Psoas muscle (tissue), 8 donors: Measurements from ENCODE around the gene DENND1B. TPM values are rescaled to one million over a fixed set of nuclear protein-coding genes. Genes with fewer than 3 reads are reported as not detected.

Experiments
- ATAC-seq, 4 donors: fragments of 200-7000 bp; cut with Tn5 transposase; one replicate each; pipeline ENCODE4 v1.9.1; 2020; ENCODE audit warnings: moderate library complexity in 3 of 4, mild to moderate bottlenecking in 2 of 4
- DNase-seq, 2 donors: peaks; one replicate each; pipeline ENCODE4 v3.0.0-alpha.2; 2020
- H3K27ac ChIP-seq: fragments of 200-600 bp; one replicate; pipeline ENCODE4 v1.8.0; 2022
- H3K27me3 ChIP-seq, 3 donors: fragments of 200-600 bp in 1 of 3; one replicate each; pipeline versions ENCODE4 v1.6.1 to v1.8.0; 2013 to 2022; ENCODE audit warnings: low read length in 2 of 3, mild to moderate bottlenecking in 2 of 3, moderate library complexity in 1 of 3; ENCODE audit not compliant: insufficient read depth in 3 of 3
- H3K36me3 ChIP-seq, 2 donors: fragments of 200-600 bp in 1 of 2; one replicate each; pipeline versions ENCODE4 v1.6.1 to v1.8.0; 2013 to 2022; ENCODE audit warnings: low read depth in 1 of 2, mild to moderate bottlenecking in 1 of 2, moderate library complexity in 1 of 2; ENCODE audit not compliant: insufficient read depth in 1 of 2
- H3K4me1 ChIP-seq: fragments of 200-600 bp; one replicate; pipeline ENCODE4 v1.8.0; 2022
- H3K4me3 ChIP-seq: fragments of 200-600 bp; one replicate; pipeline ENCODE4 v1.8.0; 2022; ENCODE audit warnings: mild to moderate bottlenecking
- H3K9me3 ChIP-seq: fragments of 200-600 bp; one replicate; pipeline ENCODE4 v1.8.0; 2022
- CTCF ChIP-seq: fragments of 200-600 bp; IDR thresholded peaks from one replicate; pipeline ENCODE4 v1.8.0; 2022; ENCODE audit warnings: antibody characterized with exemption
- WGBS, 3 donors: extraction: QIAGEN DNeasy Blood & Tissue Kit; methylation state at CpG; one replicate each; pipeline versions ENCODE4 v1.1.6 to v1.1.7; 2013; 5-methylcytosine and 5-hydroxymethylcytosine counted together
- intact Hi-C, 2 donors: fragments of 100-400 bp; cut with DNase I; formaldehyde crosslinking; loops; one replicate each; pipeline versions ENCODE4 v1.11.0 to v1.14.2; 2022
- polyA plus RNA-seq, 3 donors: library from polyadenylated mRNA; stranded (reverse); fragments of 200-250 nt; gene quantifications; one replicate each; pipeline ENCODE4 v1.2.3, GENCODE V29; 2013
- total RNA-seq, 4 donors: library from RNA; stranded (reverse); fragmentation: NEBNext Ultra II Directional in 2 of 4; extraction: Animal tissue kit (Norgen Biotek cat#: 25700) in 2 of 4; gene quantifications; one replicate each; pipeline versions ENCODE4 v1.2.1 to v1.2.4, GENCODE V29; 2021 to 2023
- donor health status: healthy with polysubstance abuse.
- donor health status: DM: no; HTN: no; CAD: no; lungs with moderate emphysema.
- donor health status: Bipolar disorder and iron deficiency.
- donor health status: healthy.
- donor health status: DM: yes; HTN: yes; CAD: no.
- donor health status: DM: no; HTN: no; CAD: no.
- donor health status: DM: no; HTN: no; CAD: no.
- donor health status: DM: yes; HTN: yes; CAD: no.

The DENND1B gene
- total and polyA plus RNA-seq, 7 donors = 1.4 to 11.5 (median 6.2) TPM

GRCh38 chr1:197469620-197470210 lies 305.6 kb downstream of the DENND1B start:
- Histone ChIP-seq H3K27ac (no peak overlapping the region), H3K27me3 (no peaks in the 10 kb centered on the region), H3K36me3 (no peaks in the 10 kb centered on the region), H3K4me3 (no peak overlapping the region), H3K4me1 (no peaks in the 10 kb centered on the region), H3K9me3 (no peaks in the 10 kb centered on the region)
- DNase-seq (no peak), ATAC-seq (no peak)
- no peak for TF ChIP-seq CTCF
- intact Hi-C loops = no loop called here
- WGBS, 3 donors = 60 to 64% (median 63%) methylated on average over 7 of the region's 7 CpGs

GRCh38 chr1:197468543-197469175 lies 306.6 kb downstream of the DENND1B start:
- ATAC-seq (no peak), DNase-seq (no peak)
- no peaks in the 10 kb centered on the region for H3K36me3 ChIP-seq
- WGBS, 3 donors = 87 to 97% (median 89%) methylated on average over 9 of the region's 9 CpGs
- no peak overlapping the region for H3K27ac ChIP-seq
- H3K9me3 ChIP-seq = no peaks in the 10 kb centered on the region
- no peak overlapping the region for H3K4me3 ChIP-seq
- intact Hi-C loops = no loop called here
- no peaks in the 10 kb centered on the region for H3K27me3 ChIP-seq
- no peaks in the 10 kb centered on the region for H3K4me1 ChIP-seq
- TF ChIP-seq CTCF = no peak

- no peaks in the 10 kb centered on the region for H3K4me1 ChIP-seq
- no peaks in the 10 kb centered on the region for H3K27me3 ChIP-seq
- H3K36me3 ChIP-seq = no peaks in the 10 kb centered on the region
- no peak for TF ChIP-seq CTCF
- intact Hi-C loops = no loop called here
- H3K4me3 ChIP-seq = no peak overlapping the region
- ATAC-seq (no peak), DNase-seq (no peak)
- no peaks in the 10 kb centered on the region for H3K9me3 ChIP-seq
- no peak overlapping the region for H3K27ac ChIP-seq
- 83 to 98% (median 91%) methylated on average over 1 of the region's 1 CpG for WGBS, 3 donors
These were observed 307.4 kb downstream of the DENND1B start for GRCh38 chr1:197467881-197468280.

- H3K4me1 ChIP-seq = no peaks in the 10 kb centered on the region
- ATAC-seq = no peak
- no peak for DNase-seq
- H3K36me3 ChIP-seq = no peaks in the 10 kb centered on the region
- H3K9me3 ChIP-seq = no peaks in the 10 kb centered on the region
- WGBS, 3 donors = 74 to 80% (median 78%) methylated on average over 3 of the region's 3 CpGs
- H3K27me3 ChIP-seq = no peaks in the 10 kb centered on the region
- intact Hi-C loops = no loop called here
- no peak for TF ChIP-seq CTCF
- H3K4me3 ChIP-seq = no peak overlapping the region
- no peak overlapping the region for H3K27ac ChIP-seq
These were observed 308.5 kb downstream of the DENND1B start for GRCh38 chr1:197466813-197467212.
